GM13976 (cell line): Measurements from ENCODE around the gene HTR4.
"Not testable (repeated sequence)": the region's sequence is repeated elsewhere in the genome, so short reads cannot be mapped to it uniquely, and the experiment has no call there.

Experiments
- DNase-seq: peaks from one replicate; pipeline ENCODE4 v3.0.0; 2012; ENCODE audit warnings: low spot score
- in situ Hi-C: fragments of 300-500 bp; cut with MboI; formaldehyde crosslinking; loops from one replicate; pipeline ENCODE4 v1.12.0; 2022; ENCODE audit warnings: low sequenced_read_pairs, mixed read lengths, inconsistent platforms; ENCODE audit not compliant: unreplicated experiment
- TF ChIP-seq, protein P1 (sequence below): IDR thresholded peaks from 2 replicates; pipeline ENCODE4 v1.5.1; 2012; ENCODE audit warnings: borderline replicate concordance, mild to moderate bottlenecking; ENCODE audit not compliant: insufficient read depth; ENCODE audit errors: extremely low read depth, missing control alignments, control extremely low read depth

The HTR4 gene

GRCh38 chr5:148532969-148533670 is 121.2 kb downstream of the HTR4 start:
- in situ Hi-C loops = no loop called here
- TF ChIP-seq, protein P1, sequence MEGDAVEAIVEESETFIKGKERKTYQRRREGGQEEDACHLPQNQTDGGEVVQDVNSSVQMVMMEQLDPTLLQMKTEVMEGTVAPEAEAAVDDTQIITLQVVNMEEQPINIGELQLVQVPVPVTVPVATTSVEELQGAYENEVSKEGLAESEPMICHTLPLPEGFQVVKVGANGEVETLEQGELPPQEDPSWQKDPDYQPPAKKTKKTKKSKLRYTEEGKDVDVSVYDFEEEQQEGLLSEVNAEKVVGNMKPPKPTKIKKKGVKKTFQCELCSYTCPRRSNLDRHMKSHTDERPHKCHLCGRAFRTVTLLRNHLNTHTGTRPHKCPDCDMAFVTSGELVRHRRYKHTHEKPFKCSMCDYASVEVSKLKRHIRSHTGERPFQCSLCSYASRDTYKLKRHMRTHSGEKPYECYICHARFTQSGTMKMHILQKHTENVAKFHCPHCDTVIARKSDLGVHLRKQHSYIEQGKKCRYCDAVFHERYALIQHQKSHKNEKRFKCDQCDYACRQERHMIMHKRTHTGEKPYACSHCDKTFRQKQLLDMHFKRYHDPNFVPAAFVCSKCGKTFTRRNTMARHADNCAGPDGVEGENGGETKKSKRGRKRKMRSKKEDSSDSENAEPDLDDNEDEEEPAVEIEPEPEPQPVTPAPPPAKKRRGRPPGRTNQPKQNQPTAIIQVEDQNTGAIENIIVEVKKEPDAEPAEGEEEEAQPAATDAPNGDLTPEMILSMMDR = no peak
- no peak for DNase-seq

DNA sequence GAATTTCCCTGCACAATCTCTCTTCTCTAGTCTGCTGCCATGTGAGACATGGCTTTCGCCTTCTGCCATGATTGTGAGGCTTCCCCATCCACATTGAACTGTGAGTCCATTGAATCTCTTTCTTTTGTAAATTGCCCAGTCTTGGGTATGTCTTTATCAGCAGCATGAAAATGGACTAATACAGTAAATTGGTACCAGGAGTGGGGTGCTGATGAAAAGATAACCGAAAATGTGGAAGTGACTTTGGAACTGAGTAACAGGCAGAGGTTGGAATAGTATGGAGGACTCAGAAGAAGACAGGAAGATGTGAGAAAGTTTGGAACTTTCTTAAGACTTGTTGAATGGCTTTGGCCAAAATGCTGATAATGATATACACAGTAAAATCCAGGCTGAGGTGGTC is 124.9 kb downstream of the HTR4 start:
- in situ Hi-C loops = not testable (repeated sequence)

GRCh38 chr5:148524721-148525120 is 129.6 kb downstream of the HTR4 start:
- TF ChIP-seq, protein P1 = no peak
- no peak for DNase-seq
- in situ Hi-C loops = no loop called here

More for the DNA sequence above, 124.9 kb downstream of the HTR4 start:
- DNase-seq = not testable (repeated sequence)

- in situ Hi-C loops = no loop called here
- TF ChIP-seq, protein P1 = no peak
- DNase-seq = no peak
Measured at GRCh38 chr5:148523139-148523538, 131.2 kb downstream of the HTR4 start.

- in situ Hi-C loops = no loop called here
- TF ChIP-seq, protein P1 = no peak
- no peak for DNase-seq
Measured at GRCh38 chr5:148515460-148515859, 138.9 kb downstream of the HTR4 start.

- in situ Hi-C loops = no loop called here
- TF ChIP-seq, protein P1 = no peak
- no peak for DNase-seq
Measured at GRCh38 chr5:148514344-148514743, 140.0 kb downstream of the HTR4 start.

DNA sequence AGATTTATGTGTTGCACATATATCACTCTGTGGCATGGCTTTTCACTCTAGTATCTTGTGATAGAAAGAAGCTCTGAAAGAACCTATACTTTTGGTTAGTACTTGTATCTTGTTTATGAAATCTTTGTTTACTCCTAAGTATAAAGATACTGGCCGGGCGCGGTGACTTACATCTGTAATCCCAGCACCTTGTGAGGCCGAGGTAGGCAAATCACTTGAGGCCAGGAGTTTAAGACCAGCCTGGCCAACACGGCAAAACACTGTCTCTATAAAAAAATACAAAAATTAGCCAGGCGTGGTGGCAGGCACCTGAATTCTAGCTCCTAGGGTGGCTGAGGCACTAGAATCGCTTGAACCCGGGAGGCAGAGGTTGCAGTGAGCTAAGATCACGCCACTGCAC is 141.8 kb downstream of the HTR4 start:
- in situ Hi-C loops = no loop called here
- TF ChIP-seq, protein P1 = no peak
- no peak for DNase-seq
